SK-MEL-5 (cell line): Measurements from ENCODE around the gene DLGAP4. TPM values are rescaled to one million over a fixed set of nuclear protein-coding genes. Genes with fewer than 3 reads are reported as not detected.
A peak's percentile ranks its signal among the peaks of the same experiment; 100 is the strongest.

Source experiments
- DNase-seq: peaks from one replicate; pipeline ENCODE4 v3.0.0-alpha.2; 2016; ENCODE audit warnings: low read depth, low spot score
- in situ Hi-C: cut with HindIII; loops from 2 replicates; pipeline ENCODE4 v1.10.0; 2016; ENCODE audit warnings: low sequenced_read_pairs, high pct_unique_total_duplicates, low pct_unique_long_range_greater_than_20kb
- total RNA-seq: library from RNA; depleted of rRNA; stranded (reverse); fragments of >200 nt; shearing (Covaris generic); gene quantifications from 2 replicates; pipeline ENCODE4 v1.2.3, GENCODE V29; 2014

The DLGAP4 gene
- total RNA-seq, 1 experiment from 2014 or later: 14.2 TPM

- in situ Hi-C loops: no loop called here
- no peak for DNase-seq
Measured at GRCh38 chr20:36441416-36441815, 135.3 kb downstream of the DLGAP4 start.

- in situ Hi-C loops: no loop called here
- DNase-seq: no peak
Measured at GRCh38 chr20:36445847-36446246, 139.7 kb downstream of the DLGAP4 start.

GRCh38 chr20:36446557-36446956 is 140.4 kb downstream of the DLGAP4 start:
- no peak for DNase-seq
- in situ Hi-C loops: no loop called here

- in situ Hi-C loops: no loop called here
Measured at GRCh38 chr20:36447101-36447500, 141.0 kb downstream of the DLGAP4 start.

GRCh38 chr20:36449663-36450062 is 143.5 kb downstream of the DLGAP4 start:
- in situ Hi-C loops: no loop called here
- no peak for DNase-seq

More at GRCh38 chr20:36447101-36447500, 141.0 kb downstream of the DLGAP4 start:
- DNase-seq: no peak

- in situ Hi-C loops: no loop called here
- DNase-seq: no peak
Measured at GRCh38 chr20:36454332-36454697, 148.2 kb downstream of the DLGAP4 start.

GRCh38 chr20:36454698-36455427 is 148.7 kb downstream of the DLGAP4 start:
- DNase-seq: no peak
- in situ Hi-C loops: no loop called here

- DNase-seq: no peak
- in situ Hi-C loops: no loop called here
Measured at GRCh38 chr20:36455972-36456625, 150.0 kb downstream of the DLGAP4 start.

GRCh38 chr20:36460648-36461599 is 154.8 kb downstream of the DLGAP4 start:
- in situ Hi-C loops: no loop called here
- peak; percentile 91 for DNase-seq

- peak; percentile 49 for DNase-seq
- in situ Hi-C loops: no loop called here
Measured at GRCh38 chr20:36461600-36462439, 155.7 kb downstream of the DLGAP4 start.

- no peak for DNase-seq
Measured at GRCh38 chr20:36462440-36463211, 156.5 kb downstream of the DLGAP4 start.

GRCh38 chr20:36463212-36464061 is 157.3 kb downstream of the DLGAP4 start:
- in situ Hi-C loops: no loop called here

More at GRCh38 chr20:36462440-36463211, 156.5 kb downstream of the DLGAP4 start:
- in situ Hi-C loops: no loop called here

GRCh38 chr20:36465109-36466080 is 159.3 kb downstream of the DLGAP4 start:
- DNase-seq: peak; percentile 65
- in situ Hi-C loops: no loop called here

More at GRCh38 chr20:36463212-36464061, 157.3 kb downstream of the DLGAP4 start:
- DNase-seq: no peak

GRCh38 chr20:36466089-36466488 is 159.9 kb downstream of the DLGAP4 start:
- DNase-seq: no peak
- in situ Hi-C loops: no loop called here
